GM12891 (cell line): ENCODE data around the gene ZNF865.

Experiments used
- PAX5 ChIP-seq: IDR thresholded peaks from 2 replicates; pipeline ENCODE4 v1.6.1; 2011; ENCODE audit warnings: low read length, moderate library complexity, mild to moderate bottlenecking; ENCODE audit not compliant: insufficient read depth, severe bottlenecking
- POLR2A ChIP-seq: IDR thresholded peaks from 2 replicates; pipeline ENCODE4 v1.6.1; 2011; ENCODE audit warnings: low read depth, low read length, control low read depth
- POLR2AphosphoS5 ChIP-seq: IDR thresholded peaks from 2 replicates; pipeline ENCODE4 v1.6.1; 2011; ENCODE audit warnings: low read depth, low read length, control low read depth
- POU2F2 ChIP-seq: IDR thresholded peaks from 2 replicates; pipeline ENCODE4 v1.6.1; 2011; ENCODE audit warnings: low read depth, mild to moderate bottlenecking, control low read depth, low read length, moderate library complexity
- SPI1 ChIP-seq: IDR thresholded peaks from 2 replicates; pipeline ENCODE4 v1.6.1; 2011; ENCODE audit warnings: low read depth, low read length, control low read depth
- TAF1 ChIP-seq: IDR thresholded peaks from 2 replicates; pipeline ENCODE4 v1.6.1; 2011; ENCODE audit warnings: low read depth, low read length, control low read depth

- TF ChIP-seq POLR2AphosphoS5 (no peak), POLR2A (no peak), POU2F2 (peak; percentile 24; the same call in 1 of the 2 replicates), TAF1 (no peak), PAX5 (peak; percentile 4), SPI1 (no peak)
Observed at GRCh38 chr19:55647732-55648584, 42.5 kb downstream of the ZNF865 start, which contains the start of gene CCDC106.
